Right renal cortex interstitium (tissue), 3 donors: Measurements from ENCODE around the gene CPT2. TPM values are rescaled to one million over a fixed set of nuclear protein-coding genes. Genes with fewer than 3 reads are reported as not detected.

ENCODE experiments used
- DNase-seq, 3 donors: peaks; one replicate each; pipeline ENCODE4 v3.0.0-alpha.2; 2013; ENCODE audit warnings: low read depth in 3 of 3, low spot score in 2 of 3
- polyA plus RNA-seq, 3 donors: library from polyadenylated mRNA; unstranded; fragments of 120-200 nt; gene quantifications; one replicate each; pipeline ENCODE4 v1.2.1, GENCODE V29; 2013; ENCODE audit not compliant: insufficient read length in 3 of 3

Gene CPT2
- polyA plus RNA-seq, 3 donors: 28.0 to 31.3 (median 30.6) TPM

GRCh38 chr1:53258216-53258615 is 61.6 kb downstream of the CPT2 start:
- DNase-seq: no peak

DNA sequence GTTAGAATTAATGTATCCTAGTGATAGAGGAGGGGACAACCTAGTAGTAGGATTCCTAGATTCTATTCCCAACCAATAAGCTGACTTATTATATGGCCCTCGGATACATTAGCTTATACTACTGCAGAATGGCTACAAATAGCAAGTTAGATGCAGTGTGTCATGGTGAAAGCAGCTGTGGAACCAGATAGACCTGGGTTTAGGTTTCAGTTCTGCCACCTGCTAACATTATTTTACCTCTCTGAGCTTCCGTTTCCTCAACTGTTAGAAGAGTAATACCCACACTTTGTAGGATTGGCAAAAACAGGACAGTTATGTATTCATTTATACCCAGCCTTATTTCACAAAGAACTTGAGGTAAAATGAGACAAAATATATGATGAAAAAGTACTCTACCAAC is 63.3 kb downstream of the CPT2 start:
- DNase-seq: no peak

GRCh38 chr1:53260631-53261247 is 64.1 kb downstream of the CPT2 start:
- DNase-seq: no peak

DNA sequence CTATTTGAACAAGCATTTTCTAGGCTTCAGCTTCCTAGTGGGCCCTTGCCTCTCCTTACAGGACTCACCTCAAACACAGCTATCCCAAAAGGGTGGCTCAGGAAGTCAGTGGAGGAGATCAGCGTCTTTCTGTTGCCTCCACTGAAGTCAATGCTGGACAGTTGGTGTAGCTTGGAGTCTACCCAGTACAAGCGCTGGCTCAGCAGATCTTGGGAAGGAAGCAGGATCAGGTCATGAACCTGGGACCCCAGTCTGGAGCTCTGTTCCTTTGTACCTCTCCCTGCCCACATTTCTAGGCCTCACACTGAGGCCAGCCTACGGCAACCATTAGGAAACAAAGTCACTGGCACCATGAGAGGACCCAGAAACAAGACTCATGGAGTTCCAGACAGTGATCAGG is 65.4 kb downstream of the CPT2 start:
- DNase-seq: no peak

Other genes starting within 250 kb of the CPT2 start
- 1 to 10 TPM; 1.4 to 1.8 (median 1.6) TPM for gene PODN, start 134.6 kb upstream of the CPT2 start, polyA plus RNA-seq
- gene SLC1A7, start 54.2 kb upstream of the CPT2 start, polyA plus RNA-seq: under 1 TPM; 0.08 to 0.12 (median 0.08) TPM
- gene CZIB, start 23.8 kb downstream of the CPT2 start, polyA plus RNA-seq: 10 to 100 TPM; 80.4 to 93.1 (median 84.6) TPM
- gene MAGOH, start 41.7 kb downstream of the CPT2 start, polyA plus RNA-seq: 100 to 1,000 TPM in 2 of 3 donors, 10 to 100 TPM in 1; 93.2 to 109 (median 105) TPM
- gene LRP8, start 131.2 kb downstream of the CPT2 start, polyA plus RNA-seq: 1 to 10 TPM; 4.6 to 6.3 (median 5.1) TPM